OCI-LY7 (cell line): Measurements from ENCODE around the gene SOX18. TPM values are rescaled to one million over a fixed set of nuclear protein-coding genes. Genes with fewer than 3 reads are reported as not detected.
A peak's percentile ranks its signal among the peaks of the same experiment; 100 is the strongest.

Source experiments
- BruUV-seq: library from RNA; stranded (reverse); fragments of 400-500 nt; replicated peaks from 2 replicates; lab custom pipeline; 2021; lab: Mats Ljungman, UMichigan
- CTCF ChIA-PET: fragments of 300-600 bp; sonication (Branson Sonifier 250); formaldehyde crosslinking; loops from one replicate; lab custom pipeline; 2022; ENCODE audit warnings: antibody characterized with exemption; ENCODE audit not compliant: unreplicated experiment; lab: Charles Lee
- POLR2A ChIA-PET: fragments of 300-600 bp; sonication (Branson Sonifier 250); formaldehyde crosslinking; loops from one replicate; lab custom pipeline; 2022; ENCODE audit warnings: antibody characterized with exemption; lab: Charles Lee
- DNase-seq: peaks from one replicate; pipeline ENCODE4 v3.0.0-alpha.2; 2015; ENCODE audit warnings: low spot score
- H2AFZ ChIP-seq: fragments of 200-600 bp; sonication (generic), shearing (Covaris generic); 2 replicates; pipeline ENCODE4 v1.6.1; 2014; ENCODE audit warnings: mild to moderate bottlenecking, antibody characterized with exemption, low read length, moderate library complexity
- H3K27ac ChIP-seq: fragments of 200-600 bp; sonication (generic); 2 replicates; pipeline ENCODE4 v1.5.1; 2014; ENCODE audit warnings: mixed run types, low read depth, mild to moderate bottlenecking, moderate library complexity, low read length, inconsistent platforms; ENCODE audit not compliant: poor library complexity, severe bottlenecking
- H3K36me3 ChIP-seq: fragments of 200-600 bp; sonication (generic); 2 replicates; pipeline ENCODE4 v1.6.1; 2014; ENCODE audit warnings: mild to moderate bottlenecking, antibody characterized with exemption, low read length, moderate library complexity, mixed read lengths; ENCODE audit not compliant: insufficient read depth
- H3K4me1 ChIP-seq: fragments of 200-600 bp; sonication (generic); 2 replicates; pipeline ENCODE4 v1.5.1; 2014; ENCODE audit warnings: mild to moderate bottlenecking, low read length; ENCODE audit not compliant: insufficient read depth, poor library complexity, severe bottlenecking
- H3K4me2 ChIP-seq: fragments of 200-600 bp; sonication (generic); 2 replicates; pipeline ENCODE4 v1.6.1; 2014; ENCODE audit warnings: mild to moderate bottlenecking, low read length
- H3K4me3 ChIP-seq: fragments of 200-600 bp; sonication (generic); 2 replicates; pipeline ENCODE4 v1.5.1; 2014; ENCODE audit warnings: mild to moderate bottlenecking, low read depth, low read length; ENCODE audit not compliant: poor library complexity, severe bottlenecking
- H3K79me2 ChIP-seq: fragments of 200-600 bp; sonication (generic); 2 replicates; pipeline ENCODE4 v1.6.1; 2016; ENCODE audit warnings: low read depth, mild to moderate bottlenecking, low read length, moderate library complexity, mixed read lengths; ENCODE audit not compliant: insufficient read depth
- H3K9me2 ChIP-seq: fragments of 200-600 bp; sonication (generic); 2 replicates; pipeline ENCODE4 v1.6.1; 2016; ENCODE audit warnings: mild to moderate bottlenecking, low read length, mixed read lengths; ENCODE audit not compliant: insufficient read depth
- H3K9me3 ChIP-seq: fragments of 200-600 bp; sonication (generic); 2 replicates; pipeline ENCODE4 v1.6.1; 2014; ENCODE audit warnings: mild to moderate bottlenecking, mixed run types, low read length, mixed read lengths
- H4K20me1 ChIP-seq: fragments of 200-600 bp; sonication (generic); 2 replicates; pipeline ENCODE4 v1.6.1; 2014; ENCODE audit warnings: mild to moderate bottlenecking, antibody characterized with exemption, low read length, moderate library complexity, mixed read lengths; ENCODE audit not compliant: insufficient read depth
- EZH2phosphoT487 ChIP-seq: fragments of 200-600 bp; sonication (generic); IDR thresholded peaks from 2 replicates; pipeline ENCODE4 v1.6.1; 2018; ENCODE audit warnings: low read depth, borderline replicate concordance, mild to moderate bottlenecking, mixed run types, antibody characterized with exemption, low read length, moderate library complexity, mixed read lengths
- intact Hi-C: fragments of 100-400 bp; cut with micrococcal nuclease; formaldehyde crosslinking; loops from one replicate; pipeline ENCODE4 v1.10.0; 2022; ENCODE audit not compliant: unreplicated experiment
- total RNA-seq, 2 experiments: library from RNA; depleted of rRNA in 1 of 2; stranded (reverse); fragments of >200 nt in 1 of 2; shearing (Covaris generic) in 1 of 2; gene quantifications; 2 replicates each; pipeline ENCODE4 v1.2.3, GENCODE V29; 2014 to 2022
- TF ChIP-seq, protein P1 (sequence below): fragments of 200-600 bp; sonication (generic); conservative IDR thresholded peaks from 2 replicates; pipeline ENCODE4 v1.5.1; 2014; ENCODE audit warnings: mild to moderate bottlenecking, antibody characterized with exemption, low read length, moderate library complexity, mixed read lengths

The SOX18 gene
- total RNA-seq, 2 experiments from 2014 or later, result not detected

GRCh38 chr20:64043768-64044167, 5.7 kb downstream of the SOX18 start:
- POLR2A ChIA-PET, result no interaction called here
- no TSS peak for BruUV-seq
- no peak overlapping the region for H3K27ac ChIP-seq
- H3K4me2 ChIP-seq, result no peak overlapping the region
- H2AFZ ChIP-seq, result no peak overlapping the region
- H3K36me3 ChIP-seq, result no peaks in the 10 kb centered on the region
- intact Hi-C loops, result no loop called here
- H3K4me3 ChIP-seq, result no peak overlapping the region
- H4K20me1 ChIP-seq, result no peaks in the 10 kb centered on the region
- DNase-seq, result no peak
- H3K79me2 ChIP-seq, result no peaks in the 10 kb centered on the region
- no peak for TF ChIP-seq EZH2phosphoT487
- TF ChIP-seq, protein P1, sequence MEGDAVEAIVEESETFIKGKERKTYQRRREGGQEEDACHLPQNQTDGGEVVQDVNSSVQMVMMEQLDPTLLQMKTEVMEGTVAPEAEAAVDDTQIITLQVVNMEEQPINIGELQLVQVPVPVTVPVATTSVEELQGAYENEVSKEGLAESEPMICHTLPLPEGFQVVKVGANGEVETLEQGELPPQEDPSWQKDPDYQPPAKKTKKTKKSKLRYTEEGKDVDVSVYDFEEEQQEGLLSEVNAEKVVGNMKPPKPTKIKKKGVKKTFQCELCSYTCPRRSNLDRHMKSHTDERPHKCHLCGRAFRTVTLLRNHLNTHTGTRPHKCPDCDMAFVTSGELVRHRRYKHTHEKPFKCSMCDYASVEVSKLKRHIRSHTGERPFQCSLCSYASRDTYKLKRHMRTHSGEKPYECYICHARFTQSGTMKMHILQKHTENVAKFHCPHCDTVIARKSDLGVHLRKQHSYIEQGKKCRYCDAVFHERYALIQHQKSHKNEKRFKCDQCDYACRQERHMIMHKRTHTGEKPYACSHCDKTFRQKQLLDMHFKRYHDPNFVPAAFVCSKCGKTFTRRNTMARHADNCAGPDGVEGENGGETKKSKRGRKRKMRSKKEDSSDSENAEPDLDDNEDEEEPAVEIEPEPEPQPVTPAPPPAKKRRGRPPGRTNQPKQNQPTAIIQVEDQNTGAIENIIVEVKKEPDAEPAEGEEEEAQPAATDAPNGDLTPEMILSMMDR, result no peak
- no peaks in the 10 kb centered on the region for H3K9me2 ChIP-seq
- CTCF ChIA-PET, result no interaction called here
- peaks cover 21% of the 10 kb centered on the region for H3K4me1 ChIP-seq
- H3K9me3 ChIP-seq, result no peaks in the 10 kb centered on the region

GRCh38 chr20:64042054-64042781, 7.2 kb downstream of the SOX18 start:
- POLR2A ChIA-PET, result no interaction called here

GRCh38 chr20:64041781-64042053, 7.7 kb downstream of the SOX18 start:
- DNase-seq, result no peak
- Histone ChIP-seq H2AFZ (peak overlapping the region; percentile 52; the same call in 1 of the 2 replicates), H3K9me3 (no peaks in the 10 kb centered on the region), H3K79me2 (no peaks in the 10 kb centered on the region), H3K4me1 (peaks cover 41% of the 10 kb centered on the region), H3K36me3 (no peaks in the 10 kb centered on the region), H3K4me3 (peak overlapping the region; percentile 50), H4K20me1 (no peaks in the 10 kb centered on the region), H3K9me2 (no peaks in the 10 kb centered on the region), H3K4me2 (peak overlapping the region; percentile 72), H3K27ac (no peak overlapping the region)
- intact Hi-C loops, result no loop called here
- POLR2A ChIA-PET, result no interaction called here
- 0 out of 2 replicates have a peak, but pooled peaks have one; percentile 18 for TF ChIP-seq EZH2phosphoT487
- TF ChIP-seq, protein P1, result no peak
- CTCF ChIA-PET, result no interaction called here
- no TSS peak for BruUV-seq

More at GRCh38 chr20:64042054-64042781, 7.2 kb downstream of the SOX18 start:
- CTCF ChIA-PET, result interaction anchor here (0.6 kb wide), 1 partner anchor 39 kb away, joined by 4 read pairs; no protein-coding TSS in a partner anchor
- Histone ChIP-seq H2AFZ (peak overlapping the region; percentile 52), H3K4me1 (peaks cover 36% of the 10 kb centered on the region), H3K79me2 (no peaks in the 10 kb centered on the region), H4K20me1 (no peaks in the 10 kb centered on the region), H3K9me3 (no peaks in the 10 kb centered on the region), H3K27ac (no peak overlapping the region), H3K9me2 (no peaks in the 10 kb centered on the region), H3K4me2 (peak overlapping the region; percentile 72), H3K4me3 (peak overlapping the region; percentile 50), H3K36me3 (no peaks in the 10 kb centered on the region)
- no TSS peak for BruUV-seq
- peak; percentile 35 for DNase-seq
- TF ChIP-seq, protein P1, result no peak
- TF ChIP-seq EZH2phosphoT487, result no peak
- intact Hi-C loops, result no loop called here
